Neural progenitor cell (in vitro differentiated cells): Measurements from ENCODE around the gene SSX2IP. TPM values are rescaled to one million over a fixed set of nuclear protein-coding genes. Genes with fewer than 3 reads are reported as not detected.

Source experiments
- DNase-seq: peaks from one replicate; pipeline ENCODE4 v3.0.0-alpha.2; 2016; ENCODE audit warnings: low spot score
- H2AFZ ChIP-seq: fragments of 200-600 bp; sonication (generic); replicated peaks from 2 replicates; pipeline ENCODE4 v1.6.1; 2016; ENCODE audit warnings: antibody characterized with exemption
- H3F3A ChIP-seq: fragments of 200-600 bp; sonication (generic); 2 replicates; pipeline ENCODE4 v1.6.1; 2016; ENCODE audit warnings: antibody characterized with exemption, low read depth
- H3K27ac ChIP-seq: fragments of 200-600 bp; sonication (generic); 2 replicates; pipeline ENCODE4 v1.5.1; 2016; ENCODE audit warnings: mild to moderate bottlenecking
- H3K27me3 ChIP-seq: fragments of 200-600 bp; sonication (generic); 2 replicates; pipeline ENCODE4 v1.6.1; 2016; ENCODE audit warnings: mild to moderate bottlenecking, moderate library complexity
- H3K36me3 ChIP-seq: fragments of 200-600 bp; sonication (generic); 2 replicates; pipeline ENCODE4 v1.5.1; 2016
- H3K4me1 ChIP-seq: fragments of 200-600 bp; sonication (generic); 2 replicates; pipeline ENCODE4 v1.6.1; 2016; ENCODE audit warnings: mixed run types
- H3K4me2 ChIP-seq: fragments of 200-600 bp; sonication (generic); 2 replicates; pipeline ENCODE4 v1.6.1; 2016
- H3K4me3 ChIP-seq: fragments of 200-600 bp; sonication (generic); 2 replicates; pipeline ENCODE4 v1.5.1; 2016
- H3K79me2 ChIP-seq: fragments of 200-600 bp; sonication (generic); 2 replicates; pipeline ENCODE4 v1.6.1; 2016; ENCODE audit warnings: low read depth
- H3K9ac ChIP-seq: fragments of 200-600 bp; sonication (generic); 2 replicates; pipeline ENCODE4 v1.6.1; 2016
- H3K9me3 ChIP-seq: fragments of 200-600 bp; sonication (generic); 2 replicates; pipeline ENCODE4 v1.5.1; 2016; ENCODE audit warnings: low read depth
- H4K20me1 ChIP-seq: fragments of 200-600 bp; sonication (generic); 2 replicates; pipeline ENCODE4 v1.6.1; 2016; ENCODE audit warnings: low read depth
- H3K27ac Mint-ChIP-seq: 3 replicates; pipeline ENCODE4 v1.8.0; 2021; ENCODE audit warnings: mixed read lengths
- H3K27me3 Mint-ChIP-seq: 2 replicates; pipeline ENCODE4 v1.8.0; 2022; ENCODE audit warnings: low read depth, mild to moderate bottlenecking, inconsistent platforms, moderate library complexity, mixed read lengths; ENCODE audit not compliant: insufficient read depth
- H3K36me3 Mint-ChIP-seq: 3 replicates; pipeline ENCODE4 v1.8.0; 2021; ENCODE audit warnings: mixed read lengths
- H3K4me1 Mint-ChIP-seq: 3 replicates; pipeline ENCODE4 v1.8.0; 2021; ENCODE audit warnings: mixed read lengths
- H3K4me3 Mint-ChIP-seq: 3 replicates; pipeline ENCODE4 v1.8.0; 2021; ENCODE audit warnings: mild to moderate bottlenecking, moderate library complexity, mixed read lengths
- H3K9me3 Mint-ChIP-seq: 3 replicates; pipeline ENCODE4 v1.8.0; 2020; ENCODE audit warnings: mixed read lengths
- EZH2 ChIP-seq: fragments of 200-600 bp; sonication (generic); IDR thresholded peaks from 2 replicates; pipeline ENCODE4 v1.6.1; 2017; ENCODE audit warnings: antibody characterized with exemption, mild to moderate bottlenecking, moderate library complexity
- EZH2phosphoT487 ChIP-seq: fragments of 200-600 bp; sonication (generic); IDR thresholded peaks from 2 replicates; pipeline ENCODE4 v1.6.1; 2017; ENCODE audit warnings: antibody characterized with exemption
- total RNA-seq: library from RNA; depleted of rRNA; stranded (reverse); fragments of >200 nt; gene quantifications from 2 replicates; pipeline ENCODE4 v1.2.3, GENCODE V29; 2015; ENCODE audit warnings: low replicate concordance
- TF ChIP-seq, protein P1 (sequence below): fragments of 200-600 bp; sonication (generic); IDR thresholded peaks from 2 replicates; pipeline ENCODE4 v1.5.1; 2017; ENCODE audit warnings: antibody characterized with exemption, mild to moderate bottlenecking

The SSX2IP gene
- total RNA-seq, 1 donor from 2014 or later: 54.1 TPM

DNA sequence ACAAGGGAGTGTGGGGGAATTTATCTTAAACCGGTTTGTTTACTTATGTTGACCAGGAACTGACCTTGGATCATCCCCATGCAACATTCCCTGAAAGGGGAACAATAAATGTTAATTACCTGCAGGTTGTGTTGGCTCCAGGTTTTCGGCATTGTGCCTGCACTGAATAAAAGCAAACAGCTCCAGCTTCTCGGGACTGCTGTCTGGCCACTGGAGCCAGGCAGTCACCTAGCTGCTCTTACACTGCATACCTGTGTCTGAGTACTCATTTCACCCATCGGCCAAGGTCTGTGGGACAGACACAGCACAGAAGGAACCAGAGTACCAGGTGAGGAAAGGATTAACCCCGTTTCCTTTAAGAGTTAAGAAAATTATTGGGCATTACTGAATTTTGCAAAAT, 83.3 kb downstream of the SSX2IP start:
- H3K4me3 ChIP-seq: no peak overlapping the region
- TF ChIP-seq, protein P1, sequence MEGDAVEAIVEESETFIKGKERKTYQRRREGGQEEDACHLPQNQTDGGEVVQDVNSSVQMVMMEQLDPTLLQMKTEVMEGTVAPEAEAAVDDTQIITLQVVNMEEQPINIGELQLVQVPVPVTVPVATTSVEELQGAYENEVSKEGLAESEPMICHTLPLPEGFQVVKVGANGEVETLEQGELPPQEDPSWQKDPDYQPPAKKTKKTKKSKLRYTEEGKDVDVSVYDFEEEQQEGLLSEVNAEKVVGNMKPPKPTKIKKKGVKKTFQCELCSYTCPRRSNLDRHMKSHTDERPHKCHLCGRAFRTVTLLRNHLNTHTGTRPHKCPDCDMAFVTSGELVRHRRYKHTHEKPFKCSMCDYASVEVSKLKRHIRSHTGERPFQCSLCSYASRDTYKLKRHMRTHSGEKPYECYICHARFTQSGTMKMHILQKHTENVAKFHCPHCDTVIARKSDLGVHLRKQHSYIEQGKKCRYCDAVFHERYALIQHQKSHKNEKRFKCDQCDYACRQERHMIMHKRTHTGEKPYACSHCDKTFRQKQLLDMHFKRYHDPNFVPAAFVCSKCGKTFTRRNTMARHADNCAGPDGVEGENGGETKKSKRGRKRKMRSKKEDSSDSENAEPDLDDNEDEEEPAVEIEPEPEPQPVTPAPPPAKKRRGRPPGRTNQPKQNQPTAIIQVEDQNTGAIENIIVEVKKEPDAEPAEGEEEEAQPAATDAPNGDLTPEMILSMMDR: no peak
- TF ChIP-seq EZH2 (no peak), EZH2phosphoT487 (no peak)
- no peak overlapping the region for H3K27ac ChIP-seq
- Mint-ChIP-seq H3K9me3 (peaks cover 55% of the 10 kb centered on the region), H3K36me3 (peaks cover 5% of the 10 kb centered on the region), H3K4me3 (no peak overlapping the region), H3K27ac (no peak overlapping the region), H3K4me1 (peaks cover 7% of the 10 kb centered on the region), H3K27me3 (no peaks in the 10 kb centered on the region)
- no peak for DNase-seq
- H3K4me1 ChIP-seq: peaks cover 10% of the 10 kb centered on the region
- H3K4me2 ChIP-seq: no peak overlapping the region
- no peaks in the 10 kb centered on the region for H4K20me1 ChIP-seq
- peaks cover 19% of the 10 kb centered on the region for H3F3A ChIP-seq
- peaks cover 23% of the 10 kb centered on the region for H3K9me3 ChIP-seq
- no peak overlapping the region for H3K9ac ChIP-seq
- H3K79me2 ChIP-seq: no peaks in the 10 kb centered on the region
- peaks cover 13% of the 10 kb centered on the region for H3K36me3 ChIP-seq
- no peak overlapping the region for H2AFZ ChIP-seq
- H3K27me3 ChIP-seq: no peaks in the 10 kb centered on the region

DNA sequence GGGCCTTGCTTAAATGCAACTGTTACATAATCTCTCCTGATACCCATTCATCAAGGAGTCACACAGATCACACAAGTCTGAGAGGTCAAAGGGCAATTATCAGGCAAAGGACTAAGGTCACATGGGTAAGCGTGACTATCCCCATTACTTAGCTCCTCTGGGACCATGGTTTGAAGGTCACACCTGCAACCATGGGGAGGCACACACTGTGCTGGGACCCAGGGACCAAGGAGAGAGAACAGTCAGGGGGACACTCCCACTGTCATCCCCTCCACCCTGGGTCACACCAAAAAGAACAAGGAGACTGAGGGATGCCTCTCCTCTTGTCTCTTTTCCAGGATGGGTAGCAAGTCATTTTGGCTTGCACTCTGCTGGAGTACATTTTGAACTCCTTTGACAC, 85.1 kb downstream of the SSX2IP start:
- Histone ChIP-seq H3K9me3 (peaks cover 23% of the 10 kb centered on the region), H3K36me3 (peaks cover 5% of the 10 kb centered on the region), H3K4me1 (no peaks in the 10 kb centered on the region), H3K27ac (no peak overlapping the region), H3K79me2 (no peaks in the 10 kb centered on the region), H3K4me2 (no peak overlapping the region), H4K20me1 (no peaks in the 10 kb centered on the region), H3K27me3 (no peaks in the 10 kb centered on the region), H2AFZ (no peak overlapping the region), H3F3A (peaks cover under 1% of the 10 kb centered on the region), H3K9ac (no peak overlapping the region), H3K4me3 (no peak overlapping the region)
- no peak for DNase-seq
- Mint-ChIP-seq H3K27me3 (peaks cover 2% of the 10 kb centered on the region), H3K27ac (no peak overlapping the region), H3K36me3 (peaks cover 5% of the 10 kb centered on the region), H3K9me3 (peaks cover 47% of the 10 kb centered on the region), H3K4me1 (no peaks in the 10 kb centered on the region), H3K4me3 (no peak overlapping the region)
- TF ChIP-seq EZH2phosphoT487 (no peak), EZH2 (no peak)
- TF ChIP-seq, protein P1: no peak

DNA sequence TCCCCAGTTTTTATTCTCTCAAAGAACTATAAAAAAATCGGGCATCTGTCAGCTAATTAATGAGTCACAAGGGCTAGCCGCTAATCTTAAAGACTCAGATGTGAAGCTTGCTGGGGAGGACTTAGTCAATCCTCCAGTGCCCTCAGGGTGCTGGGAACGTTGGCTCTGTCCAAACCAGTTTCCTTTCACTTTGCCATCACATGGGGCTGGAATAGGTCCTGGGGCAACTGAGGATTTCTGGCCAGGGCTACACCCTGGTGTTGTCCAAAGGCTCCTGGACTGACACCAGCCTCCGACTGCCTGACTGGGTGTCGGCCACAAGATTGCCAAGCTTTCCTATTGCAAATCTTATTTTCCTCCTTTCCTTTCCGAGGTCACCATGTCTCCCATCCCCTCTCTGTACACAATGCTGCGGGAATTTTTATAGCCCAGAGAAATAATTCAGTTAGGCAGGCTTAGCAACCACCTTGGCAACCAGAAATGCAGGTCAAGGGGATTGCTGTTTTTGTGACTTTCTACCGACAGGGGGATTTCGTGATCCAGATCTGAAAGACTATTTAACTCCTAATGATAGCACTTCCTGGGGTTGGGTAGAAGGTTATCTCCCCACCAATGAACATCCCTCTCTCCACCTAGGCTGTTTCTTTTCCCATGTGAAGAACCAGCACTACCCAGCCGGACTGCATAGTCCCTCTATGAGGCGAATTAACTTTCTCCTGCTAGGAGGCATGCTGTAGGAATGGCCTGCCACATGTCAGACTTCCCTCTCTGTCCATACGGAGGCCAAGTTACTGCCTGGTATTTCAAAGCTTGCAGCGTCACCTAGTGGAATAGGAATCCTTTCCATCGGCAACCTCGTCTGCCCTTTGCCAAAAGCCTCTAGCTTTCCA, 86.1 kb downstream of the SSX2IP start:
- Histone ChIP-seq H3K36me3 (no peaks in the 10 kb centered on the region), H3K4me2 (no peak overlapping the region), H3K27me3 (no peaks in the 10 kb centered on the region), H4K20me1 (no peaks in the 10 kb centered on the region), H3K4me3 (no peak overlapping the region), H3K9me3 (peaks cover 23% of the 10 kb centered on the region), H3K79me2 (no peaks in the 10 kb centered on the region), H3F3A (no peaks in the 10 kb centered on the region), H3K4me1 (no peaks in the 10 kb centered on the region), H2AFZ (no peak overlapping the region), H3K9ac (no peak overlapping the region), H3K27ac (no peak overlapping the region)
- Mint-ChIP-seq H3K4me3 (no peak overlapping the region), H3K4me1 (no peaks in the 10 kb centered on the region), H3K9me3 (peaks cover 47% of the 10 kb centered on the region), H3K27me3 (peaks cover 2% of the 10 kb centered on the region), H3K27ac (no peak overlapping the region), H3K36me3 (peaks cover 5% of the 10 kb centered on the region)
- peak; percentile 30 for DNase-seq
- TF ChIP-seq, protein P1: peak; percentile 27
- TF ChIP-seq EZH2: no peak
